ENCODE data around the gene ATG16L1.

Gene ATG16L1

GRCh38 chr2:233301248-233301647, 49.8 kb downstream of the ATG16L1 start:
- TF ChIP-seq CTCF (IDR thresholded peaks at IDR 0.05; ENCODE audit: unreplicated experiment in 3 of 3), result no peak
- Mint-ChIP-seq H3K27me3 (ENCODE audit: low read depth) (no peaks in the 10 kb centered on the region), H3K9me3 (no peaks in the 10 kb centered on the region)

GRCh38 chr2:233301811-233302210, 50.3 kb downstream of the ATG16L1 start:
- H3K4me1 Mint-ChIP-seq, result no peaks in the 10 kb centered on the region
- no peaks in the 10 kb centered on the region for H3K36me3 Mint-ChIP-seq (ENCODE audit: low read depth)
- no peak overlapping the region for H3K27ac Mint-ChIP-seq
- H3K9me3 Mint-ChIP-seq, result no peaks in the 10 kb centered on the region
- no peak for TF ChIP-seq CTCF (IDR thresholded peaks at IDR 0.05; ENCODE audit: unreplicated experiment in 3 of 3)
- H3K27me3 Mint-ChIP-seq (ENCODE audit: low read depth), result no peaks in the 10 kb centered on the region
- no peak overlapping the region for H3K4me3 Mint-ChIP-seq

More at GRCh38 chr2:233301248-233301647, 49.8 kb downstream of the ATG16L1 start:
- no peak overlapping the region for H3K27ac Mint-ChIP-seq
- peaks cover 2% of the 10 kb centered on the region for H3K36me3 Mint-ChIP-seq (ENCODE audit: low read depth)
- no peak overlapping the region for H3K4me3 Mint-ChIP-seq
- no peaks in the 10 kb centered on the region for H3K4me1 Mint-ChIP-seq

GRCh38 chr2:233303252-233303651, 51.8 kb downstream of the ATG16L1 start:
- H3K27me3 Mint-ChIP-seq (ENCODE audit: low read depth), result no peaks in the 10 kb centered on the region
- H3K4me3 Mint-ChIP-seq, result no peak overlapping the region
- no peaks in the 10 kb centered on the region for H3K36me3 Mint-ChIP-seq (ENCODE audit: low read depth)
- no peak overlapping the region for H3K27ac Mint-ChIP-seq
- H3K9me3 Mint-ChIP-seq, result no peaks in the 10 kb centered on the region
- TF ChIP-seq CTCF (IDR thresholded peaks at IDR 0.05; ENCODE audit: unreplicated experiment in 3 of 3), result no peak
- no peaks in the 10 kb centered on the region for H3K4me1 Mint-ChIP-seq

GRCh38 chr2:233307565-233307964, 56.1 kb downstream of the ATG16L1 start, which contains the start of gene SAG:
Gene SAG (plus strand): TSS chr2:233307816. CDS start chr2:233309190, 1,374 bp downstream.
- H3K27ac Mint-ChIP-seq, result no peak within 1 kb of the TSS
- H3K27me3 Mint-ChIP-seq (ENCODE audit: low read depth), result no peaks in the 10 kb centered on the region
- H3K9me3 Mint-ChIP-seq, result no peaks in the 10 kb centered on the region
- H3K36me3 Mint-ChIP-seq (ENCODE audit: low read depth), result no peaks in the 10 kb centered on the region
- no peak for TF ChIP-seq CTCF (IDR thresholded peaks at IDR 0.05; ENCODE audit: unreplicated experiment in 3 of 3)
- H3K4me3 Mint-ChIP-seq, result no peak within 1 kb of the TSS
- no peaks in the 10 kb centered on the region for H3K4me1 Mint-ChIP-seq

- peaks cover 5% of the 10 kb centered on the region for H3K4me1 Mint-ChIP-seq
- no peaks in the 10 kb centered on the region for H3K9me3 Mint-ChIP-seq
- no peak for TF ChIP-seq CTCF (IDR thresholded peaks at IDR 0.05; ENCODE audit: unreplicated experiment in 3 of 3)
- H3K27me3 Mint-ChIP-seq (ENCODE audit: low read depth), result no peaks in the 10 kb centered on the region
- H3K36me3 Mint-ChIP-seq (ENCODE audit: low read depth), result no peaks in the 10 kb centered on the region
- H3K27ac Mint-ChIP-seq, result no peak overlapping the region
- H3K4me3 Mint-ChIP-seq, result no peak overlapping the region
Observed at GRCh38 chr2:233311241-233311926, 59.9 kb downstream of the ATG16L1 start.

- Mint-ChIP-seq H3K27me3 (ENCODE audit: low read depth) (no peaks in the 10 kb centered on the region), H3K4me3 (no peak overlapping the region), H3K9me3 (no peaks in the 10 kb centered on the region), H3K36me3 (ENCODE audit: low read depth) (no peaks in the 10 kb centered on the region), H3K27ac (no peak overlapping the region), H3K4me1 (peaks cover 5% of the 10 kb centered on the region)
- no peak for TF ChIP-seq CTCF (IDR thresholded peaks at IDR 0.05; ENCODE audit: unreplicated experiment in 3 of 3)
Observed at GRCh38 chr2:233312874-233313273, 61.4 kb downstream of the ATG16L1 start.

Data from nephron (organoid).